Liver (tissue), 9 donors: ENCODE measurements around the gene UBE3C. TPM values are rescaled to one million over a fixed set of nuclear protein-coding genes. Genes with fewer than 3 reads are reported as not detected.

Experiments used
- DNase-seq: peaks from one replicate; pipeline ENCODE4 v3.0.0-alpha.2; 2017; ENCODE audit warnings: low spot score
- H3K27ac ChIP-seq, 2 donors: one replicate each; pipeline ENCODE4 v1.7.0; 2013; ENCODE audit warnings: inconsistent platforms in 2 of 2, low read length in 2 of 2, control low read depth in 1 of 2, low read depth in 1 of 2, mild to moderate bottlenecking in 1 of 2
- H3K27me3 ChIP-seq, 4 donors: one replicate each; pipeline versions ENCODE4 v1.6.1 to v1.7.0; 2013; ENCODE audit warnings: low read length in 3 of 4, inconsistent platforms in 1 of 4, mild to moderate bottlenecking in 1 of 4, moderate library complexity in 1 of 4; ENCODE audit not compliant: control insufficient read depth in 4 of 4, insufficient read depth in 4 of 4
- H3K36me3 ChIP-seq, 4 donors: one replicate each; pipeline versions ENCODE4 v1.6.1 to v1.7.0; 2013; ENCODE audit warnings: low read length in 3 of 4, mild to moderate bottlenecking in 3 of 4, low read depth in 1 of 4, moderate library complexity in 1 of 4; ENCODE audit not compliant: control insufficient read depth in 4 of 4, insufficient read depth in 3 of 4
- H3K4me1 ChIP-seq, 4 donors: one replicate each; pipeline versions ENCODE4 v1.6.1 to v1.7.0; 2013; ENCODE audit warnings: low read length in 3 of 4, mild to moderate bottlenecking in 3 of 4, moderate library complexity in 1 of 4; ENCODE audit not compliant: control insufficient read depth in 4 of 4, insufficient read depth in 4 of 4
- H3K4me3 ChIP-seq, 3 donors: one replicate each; pipeline versions ENCODE4 v1.6.1 to v1.7.0; 2013; ENCODE audit warnings: low read length in 3 of 3, control low read depth in 1 of 3, low read depth in 1 of 3, mild to moderate bottlenecking in 1 of 3
- H3K9ac ChIP-seq, 2 donors: one replicate each; pipeline ENCODE4 v1.7.0; 2013; ENCODE audit warnings: low read length in 2 of 2, mild to moderate bottlenecking in 2 of 2, moderate library complexity in 2 of 2, control low read depth in 1 of 2, low read depth in 1 of 2
- H3K9me3 ChIP-seq, 4 donors: one replicate each; pipeline versions ENCODE4 v1.6.1 to v1.7.0; 2013; ENCODE audit warnings: low read length in 3 of 4; ENCODE audit not compliant: control insufficient read depth in 4 of 4
- ATF3 ChIP-seq: IDR thresholded peaks from 2 replicates; pipeline ENCODE4 v1.6.1; 2016; ENCODE audit warnings: antibody characterized with exemption
- EGR1 ChIP-seq, 2 donors: IDR thresholded peaks; 2 replicates each; pipeline ENCODE4 v1.6.1; 2016 to 2018; ENCODE audit warnings: antibody characterized with exemption in 2 of 2, low read depth in 2 of 2
- FOXA1 ChIP-seq: IDR thresholded peaks from 2 replicates; pipeline ENCODE4 v1.6.1; 2016; ENCODE audit warnings: antibody characterized with exemption
- FOXA2 ChIP-seq: IDR thresholded peaks from 2 replicates; pipeline ENCODE4 v1.6.1; 2016; ENCODE audit warnings: antibody characterized with exemption
- GABPA ChIP-seq, 2 donors: IDR thresholded peaks in 1 of 2; conservative IDR thresholded peaks in 1 of 2; 2 replicates each; pipeline ENCODE4 v1.6.1; 2016; ENCODE audit warnings: antibody characterized with exemption in 2 of 2, mild to moderate bottlenecking in 1 of 2, moderate library complexity in 1 of 2
- HNF4A ChIP-seq, 2 donors: conservative IDR thresholded peaks; 2 replicates each; pipeline ENCODE4 v1.6.1; 2016; ENCODE audit warnings: antibody characterized with exemption in 2 of 2, mild to moderate bottlenecking in 2 of 2
- HNF4G ChIP-seq: IDR thresholded peaks from 2 replicates; pipeline ENCODE4 v1.6.1; 2016; ENCODE audit warnings: antibody characterized with exemption
- JUND ChIP-seq, 2 donors: IDR thresholded peaks; 2 replicates each; pipeline ENCODE4 v1.6.1; 2016; ENCODE audit warnings: antibody characterized with exemption in 2 of 2
- NR2F2 ChIP-seq: IDR thresholded peaks from 2 replicates; pipeline ENCODE4 v1.6.1; 2016; ENCODE audit warnings: antibody characterized with exemption
- RAD21 ChIP-seq, 2 donors: IDR thresholded peaks; 2 replicates each; pipeline ENCODE4 v1.6.1; 2016; ENCODE audit warnings: antibody characterized with exemption in 2 of 2, mild to moderate bottlenecking in 2 of 2
- RXRA ChIP-seq, 2 donors: IDR thresholded peaks; 2 replicates each; pipeline ENCODE4 v1.6.1; 2017 to 2018; ENCODE audit warnings: antibody characterized with exemption in 2 of 2, mild to moderate bottlenecking in 1 of 2
- SP1 ChIP-seq: IDR thresholded peaks from 2 replicates; pipeline ENCODE4 v1.6.1; 2018; ENCODE audit warnings: antibody characterized with exemption, mild to moderate bottlenecking
- TAF1 ChIP-seq: conservative IDR thresholded peaks from 2 replicates; pipeline ENCODE4 v1.6.1; 2016; ENCODE audit warnings: antibody characterized with exemption, mild to moderate bottlenecking
- YY1 ChIP-seq: IDR thresholded peaks from 2 replicates; pipeline ENCODE4 v1.6.1; 2016; ENCODE audit warnings: antibody characterized with exemption, mild to moderate bottlenecking
- ZBTB33 ChIP-seq: IDR thresholded peaks from 2 replicates; pipeline ENCODE4 v1.6.1; 2016; ENCODE audit warnings: antibody characterized with exemption
- WGBS: extraction: QIAGEN DNeasy Blood & Tissue Kit; methylation state at CpG from one replicate; pipeline ENCODE4 v1.1.7; 2013; 5-methylcytosine and 5-hydroxymethylcytosine counted together
- polyA plus RNA-seq, 2 donors: library from polyadenylated mRNA; stranded (reverse) in 1 of 2; unstranded in 1 of 2; fragments of 200-250 nt in 1 of 2; fragments of >200 nt in 1 of 2; fragmentation: Nextera tagmentation in 1 of 2; extraction: Ambion mirVana in 1 of 2; gene quantifications; one replicate each; pipeline versions ENCODE4 v1.2.1 to v1.2.3, GENCODE V29; 2013 to 2015
- total RNA-seq, 2 donors: library from RNA; depleted of rRNA; stranded (reverse); fragments of >200 nt; gene quantifications; one replicate each; pipeline ENCODE4 v1.2.3, GENCODE V29; 2014
- TF ChIP-seq, protein P1 (sequence below): fragments of 150-350 bp; IDR thresholded peaks from 2 replicates; pipeline ENCODE4 v1.5.1; 2017; ENCODE audit warnings: improper control_type of control experiment, low read depth, low read length; ENCODE audit not compliant: missing input control
- TF ChIP-seq, protein P2 (sequence below): IDR thresholded peaks from 2 replicates; pipeline ENCODE4 v1.6.1; 2016; ENCODE audit warnings: antibody characterized with exemption
- TF ChIP-seq, protein P3 (sequence below): IDR thresholded peaks from 2 replicates; pipeline ENCODE4 v1.6.1; 2016; ENCODE audit warnings: antibody characterized with exemption, mild to moderate bottlenecking
- donor health status: healthy.
- donor health status: healthy.
- donor health status: healthy.
- donor health status: healthy.
- donor health status: healthy.

Gene UBE3C
- total and polyA plus RNA-seq, 4 donors = 10.3 to 61.8 (median 33.9) TPM

DNA sequence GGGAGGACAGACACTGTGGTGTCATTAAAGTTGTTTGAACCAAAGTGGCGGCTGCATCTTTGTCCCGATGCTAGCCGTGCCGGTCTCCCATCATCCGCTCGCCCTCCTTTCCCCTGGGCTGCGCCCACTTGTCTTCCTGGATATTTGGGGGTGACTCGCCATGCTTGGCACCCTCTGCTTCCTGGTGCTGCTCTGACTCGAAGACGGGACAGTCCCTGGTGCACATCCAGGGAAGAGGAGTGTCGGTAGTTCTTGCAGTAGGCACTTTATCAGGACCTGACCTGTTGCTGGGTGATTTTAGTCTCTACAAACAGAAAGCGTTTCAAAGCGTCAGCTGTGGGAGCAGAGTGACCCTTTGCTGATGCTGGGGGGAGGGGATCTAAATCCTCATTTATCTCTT, 129.8 kb downstream of the UBE3C start:
- DNase-seq = no peak

GRCh38 chr7:157269341-157270059, 130.8 kb downstream of the UBE3C start:
- TF ChIP-seq YY1 (no peak), FOXA2 (no peak), RAD21 (IDR thresholded peaks at IDR 0.05) (no peak), TAF1 (no peak), GABPA (IDR thresholded peaks at IDR 0.05 in 1 of 2, conservative IDR thresholded peaks at IDR 0.05 in 1 of 2) (no peak), ATF3 (no peak), HNF4A (conservative IDR thresholded peaks at IDR 0.05) (no peak), RXRA (IDR thresholded peaks at IDR 0.05) (no peak), HNF4G (no peak), NR2F2 (no peak), FOXA1 (no peak), EGR1 (IDR thresholded peaks at IDR 0.05; ENCODE audit: low read depth in 2 of 2) (no peak), SP1 (no peak), JUND (IDR thresholded peaks at IDR 0.05) (no peak), ZBTB33 (no peak)
- TF ChIP-seq, protein P1, sequence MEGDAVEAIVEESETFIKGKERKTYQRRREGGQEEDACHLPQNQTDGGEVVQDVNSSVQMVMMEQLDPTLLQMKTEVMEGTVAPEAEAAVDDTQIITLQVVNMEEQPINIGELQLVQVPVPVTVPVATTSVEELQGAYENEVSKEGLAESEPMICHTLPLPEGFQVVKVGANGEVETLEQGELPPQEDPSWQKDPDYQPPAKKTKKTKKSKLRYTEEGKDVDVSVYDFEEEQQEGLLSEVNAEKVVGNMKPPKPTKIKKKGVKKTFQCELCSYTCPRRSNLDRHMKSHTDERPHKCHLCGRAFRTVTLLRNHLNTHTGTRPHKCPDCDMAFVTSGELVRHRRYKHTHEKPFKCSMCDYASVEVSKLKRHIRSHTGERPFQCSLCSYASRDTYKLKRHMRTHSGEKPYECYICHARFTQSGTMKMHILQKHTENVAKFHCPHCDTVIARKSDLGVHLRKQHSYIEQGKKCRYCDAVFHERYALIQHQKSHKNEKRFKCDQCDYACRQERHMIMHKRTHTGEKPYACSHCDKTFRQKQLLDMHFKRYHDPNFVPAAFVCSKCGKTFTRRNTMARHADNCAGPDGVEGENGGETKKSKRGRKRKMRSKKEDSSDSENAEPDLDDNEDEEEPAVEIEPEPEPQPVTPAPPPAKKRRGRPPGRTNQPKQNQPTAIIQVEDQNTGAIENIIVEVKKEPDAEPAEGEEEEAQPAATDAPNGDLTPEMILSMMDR = no peak
- TF ChIP-seq, protein P2, sequence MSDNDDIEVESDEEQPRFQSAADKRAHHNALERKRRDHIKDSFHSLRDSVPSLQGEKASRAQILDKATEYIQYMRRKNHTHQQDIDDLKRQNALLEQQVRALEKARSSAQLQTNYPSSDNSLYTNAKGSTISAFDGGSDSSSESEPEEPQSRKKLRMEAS = no peak
- TF ChIP-seq, protein P3, sequence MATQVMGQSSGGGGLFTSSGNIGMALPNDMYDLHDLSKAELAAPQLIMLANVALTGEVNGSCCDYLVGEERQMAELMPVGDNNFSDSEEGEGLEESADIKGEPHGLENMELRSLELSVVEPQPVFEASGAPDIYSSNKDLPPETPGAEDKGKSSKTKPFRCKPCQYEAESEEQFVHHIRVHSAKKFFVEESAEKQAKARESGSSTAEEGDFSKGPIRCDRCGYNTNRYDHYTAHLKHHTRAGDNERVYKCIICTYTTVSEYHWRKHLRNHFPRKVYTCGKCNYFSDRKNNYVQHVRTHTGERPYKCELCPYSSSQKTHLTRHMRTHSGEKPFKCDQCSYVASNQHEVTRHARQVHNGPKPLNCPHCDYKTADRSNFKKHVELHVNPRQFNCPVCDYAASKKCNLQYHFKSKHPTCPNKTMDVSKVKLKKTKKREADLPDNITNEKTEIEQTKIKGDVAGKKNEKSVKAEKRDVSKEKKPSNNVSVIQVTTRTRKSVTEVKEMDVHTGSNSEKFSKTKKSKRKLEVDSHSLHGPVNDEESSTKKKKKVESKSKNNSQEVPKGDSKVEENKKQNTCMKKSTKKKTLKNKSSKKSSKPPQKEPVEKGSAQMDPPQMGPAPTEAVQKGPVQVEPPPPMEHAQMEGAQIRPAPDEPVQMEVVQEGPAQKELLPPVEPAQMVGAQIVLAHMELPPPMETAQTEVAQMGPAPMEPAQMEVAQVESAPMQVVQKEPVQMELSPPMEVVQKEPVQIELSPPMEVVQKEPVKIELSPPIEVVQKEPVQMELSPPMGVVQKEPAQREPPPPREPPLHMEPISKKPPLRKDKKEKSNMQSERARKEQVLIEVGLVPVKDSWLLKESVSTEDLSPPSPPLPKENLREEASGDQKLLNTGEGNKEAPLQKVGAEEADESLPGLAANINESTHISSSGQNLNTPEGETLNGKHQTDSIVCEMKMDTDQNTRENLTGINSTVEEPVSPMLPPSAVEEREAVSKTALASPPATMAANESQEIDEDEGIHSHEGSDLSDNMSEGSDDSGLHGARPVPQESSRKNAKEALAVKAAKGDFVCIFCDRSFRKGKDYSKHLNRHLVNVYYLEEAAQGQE = no peak
- H3K36me3 ChIP-seq = peaks cover 0 to 29% (median 23%) of the 10 kb centered on the region in 4 donors
- 91% methylated on average over 16 of the region's 16 CpGs for WGBS

More for the DNA sequence above, 129.8 kb downstream of the UBE3C start:
- Histone ChIP-seq H3K27ac (no peak overlapping the region), H3K27me3 (no peaks in the 10 kb centered on the region), H3K9ac (no peak overlapping the region), H3K4me1 (peaks cover 0 to 20% (median 9%) of the 10 kb centered on the region in 4 donors), H3K4me3 (no peak overlapping the region), H3K36me3 (peaks cover 0 to 35% (median 29%) of the 10 kb centered on the region in 4 donors), H3K9me3 (no peaks in the 10 kb centered on the region)
- no peak for TF ChIP-seq JUND (IDR thresholded peaks at IDR 0.05)
- no peak for TF ChIP-seq NR2F2
- 91% methylated on average over 13 of the region's 13 CpGs for WGBS

More at GRCh38 chr7:157269341-157270059, 130.8 kb downstream of the UBE3C start:
- Histone ChIP-seq H3K9me3 (no peaks in the 10 kb centered on the region), H3K27me3 (no peaks in the 10 kb centered on the region), H3K9ac (no peak overlapping the region), H3K27ac (no peak overlapping the region), H3K4me1 (peaks cover 0 to 23% (median 9%) of the 10 kb centered on the region in 4 donors), H3K4me3 (no peak overlapping the region)
- DNase-seq = no peak
